ENCODE measurements around the gene DOK6.
"Not testable (repeated sequence)": the region's sequence is repeated elsewhere in the genome, so short reads cannot be mapped to it uniquely, and the experiment has no call there.

Gene DOK6

GRCh38 chr18:69872661-69873060 is 472.0 kb downstream of the DOK6 start:
- DNase-seq (ENCODE audit: low read depth in 1 of 2, low spot score in 1 of 2), result no peak
- in situ Hi-C loops (cut with HindIII; ENCODE audit: low pct_unique_long_range_greater_than_20kb, low sequenced_read_pairs), result no loop called here
- TF ChIP-seq JUND (IDR thresholded peaks at IDR 0.05; ENCODE audit: low read depth), result no peak

GRCh38 chr18:69874058-69874457 is 473.4 kb downstream of the DOK6 start:
- in situ Hi-C loops (cut with HindIII; ENCODE audit: low pct_unique_long_range_greater_than_20kb, low sequenced_read_pairs), result no loop called here
- TF ChIP-seq JUND (IDR thresholded peaks at IDR 0.05; ENCODE audit: low read depth), result no peak
- DNase-seq (ENCODE audit: low read depth in 1 of 2, low spot score in 1 of 2), result no peak

- in situ Hi-C loops (cut with HindIII; ENCODE audit: low pct_unique_long_range_greater_than_20kb, low sequenced_read_pairs), result no loop called here
- no peak for TF ChIP-seq JUND (IDR thresholded peaks at IDR 0.05; ENCODE audit: low read depth)
- no peak for DNase-seq (ENCODE audit: low read depth in 1 of 2, low spot score in 1 of 2)
Observed at GRCh38 chr18:69876490-69876889, 475.8 kb downstream of the DOK6 start.

- TF ChIP-seq JUND (IDR thresholded peaks at IDR 0.05; ENCODE audit: low read depth), result no peak
- no peak for DNase-seq (ENCODE audit: low read depth in 1 of 2, low spot score in 1 of 2)
- in situ Hi-C loops (cut with HindIII; ENCODE audit: low pct_unique_long_range_greater_than_20kb, low sequenced_read_pairs), result no loop called here
Observed at GRCh38 chr18:69878213-69878933, 477.7 kb downstream of the DOK6 start.

- DNase-seq (ENCODE audit: low read depth in 1 of 2, low spot score in 1 of 2); in situ Hi-C loops (cut with HindIII; ENCODE audit: low pct_unique_long_range_greater_than_20kb, low sequenced_read_pairs): not testable (repeated sequence)
Observed at GRCh38 chr18:69879051-69879450, 478.4 kb downstream of the DOK6 start.

GRCh38 chr18:69880083-69880482 is 479.4 kb downstream of the DOK6 start:
- no peak for TF ChIP-seq JUND (IDR thresholded peaks at IDR 0.05; ENCODE audit: low read depth)

GRCh38 chr18:69882965-69883668 is 482.4 kb downstream of the DOK6 start:
- no peak for TF ChIP-seq JUND (IDR thresholded peaks at IDR 0.05; ENCODE audit: low read depth)
- DNase-seq (ENCODE audit: low read depth in 1 of 2, low spot score in 1 of 2), result no peak
- in situ Hi-C loops (cut with HindIII; ENCODE audit: low pct_unique_long_range_greater_than_20kb, low sequenced_read_pairs), result no loop called here

More at GRCh38 chr18:69880083-69880482, 479.4 kb downstream of the DOK6 start:
- in situ Hi-C loops (cut with HindIII; ENCODE audit: low pct_unique_long_range_greater_than_20kb, low sequenced_read_pairs), result no loop called here
- no peak for DNase-seq (ENCODE audit: low read depth in 1 of 2, low spot score in 1 of 2)

- in situ Hi-C loops (cut with HindIII; ENCODE audit: low pct_unique_long_range_greater_than_20kb, low sequenced_read_pairs), result no loop called here
- DNase-seq (ENCODE audit: low read depth in 1 of 2, low spot score in 1 of 2), result no peak
- no peak for TF ChIP-seq JUND (IDR thresholded peaks at IDR 0.05; ENCODE audit: low read depth)
Observed at GRCh38 chr18:69883781-69884180, 483.1 kb downstream of the DOK6 start.

GRCh38 chr18:69885355-69885754 is 484.7 kb downstream of the DOK6 start:
- TF ChIP-seq JUND (IDR thresholded peaks at IDR 0.05; ENCODE audit: low read depth), result no peak
- DNase-seq (ENCODE audit: low read depth in 1 of 2, low spot score in 1 of 2), result no peak
- in situ Hi-C loops (cut with HindIII; ENCODE audit: low pct_unique_long_range_greater_than_20kb, low sequenced_read_pairs), result no loop called here

GRCh38 chr18:69885841-69886531 is 485.3 kb downstream of the DOK6 start:
- TF ChIP-seq JUND (IDR thresholded peaks at IDR 0.05; ENCODE audit: low read depth), result no peak
- in situ Hi-C loops (cut with HindIII; ENCODE audit: low pct_unique_long_range_greater_than_20kb, low sequenced_read_pairs), result no loop called here
- DNase-seq (ENCODE audit: low read depth in 1 of 2, low spot score in 1 of 2), result no peak

GRCh38 chr18:69887256-69887655 is 486.6 kb downstream of the DOK6 start:
- in situ Hi-C loops (cut with HindIII; ENCODE audit: low pct_unique_long_range_greater_than_20kb, low sequenced_read_pairs), result no loop called here
- no peak for TF ChIP-seq JUND (IDR thresholded peaks at IDR 0.05; ENCODE audit: low read depth)
- no peak for DNase-seq (ENCODE audit: low read depth in 1 of 2, low spot score in 1 of 2)

- in situ Hi-C loops (cut with HindIII; ENCODE audit: low pct_unique_long_range_greater_than_20kb, low sequenced_read_pairs), result no loop called here
- no peak for DNase-seq (ENCODE audit: low read depth in 1 of 2, low spot score in 1 of 2)
- TF ChIP-seq JUND (IDR thresholded peaks at IDR 0.05; ENCODE audit: low read depth), result no peak
Observed at GRCh38 chr18:69889009-69889408, 488.3 kb downstream of the DOK6 start.

GRCh38 chr18:69890558-69890957 is 489.9 kb downstream of the DOK6 start:
- DNase-seq (ENCODE audit: low read depth in 1 of 2, low spot score in 1 of 2), result no peak
- in situ Hi-C loops (cut with HindIII; ENCODE audit: low pct_unique_long_range_greater_than_20kb, low sequenced_read_pairs), result no loop called here
- no peak for TF ChIP-seq JUND (IDR thresholded peaks at IDR 0.05; ENCODE audit: low read depth)

Data from T47D (cell line).